Trophoblast cell (in vitro differentiated cells and primary cell): Measurements from ENCODE around the gene NPEPL1.
"Not testable (repeated sequence)": the region's sequence is repeated elsewhere in the genome, so short reads cannot be mapped to it uniquely, and the experiment has no call there.

Experiments
- DNase-seq, 2 donors: peaks; one replicate each; pipeline ENCODE4 v3.0.0-alpha.2; 2016
- H2AFZ ChIP-seq: 2 replicates; pipeline ENCODE4 v1.6.1; 2013; ENCODE audit warnings: low read length, moderate library complexity, mild to moderate bottlenecking; ENCODE audit not compliant: insufficient read depth, poor library complexity
- H2AK5ac ChIP-seq: 2 replicates; pipeline ENCODE4 v1.6.1; 2013; ENCODE audit warnings: mild to moderate bottlenecking, low read length
- H2BK120ac ChIP-seq: 2 replicates; pipeline ENCODE4 v1.6.1; 2013; ENCODE audit warnings: low read length, mild to moderate bottlenecking, moderate library complexity; ENCODE audit not compliant: insufficient read depth, poor library complexity
- H2BK12ac ChIP-seq: 2 replicates; pipeline ENCODE4 v1.6.1; 2013; ENCODE audit warnings: mild to moderate bottlenecking, low read length, moderate library complexity
- H2BK5ac ChIP-seq: 2 replicates; pipeline ENCODE4 v1.6.1; 2013; ENCODE audit warnings: low read length, low read depth, moderate library complexity, mild to moderate bottlenecking; ENCODE audit not compliant: poor library complexity
- H3K14ac ChIP-seq: 2 replicates; pipeline ENCODE4 v1.6.1; 2013; ENCODE audit warnings: mild to moderate bottlenecking, low read length
- H3K18ac ChIP-seq: 2 replicates; pipeline ENCODE4 v1.6.1; 2013; ENCODE audit warnings: mild to moderate bottlenecking, low read length
- H3K23ac ChIP-seq: 2 replicates; pipeline ENCODE4 v1.6.1; 2013; ENCODE audit warnings: low read length
- H3K27ac ChIP-seq: 2 replicates; pipeline ENCODE4 v1.5.1; 2013; ENCODE audit warnings: low read depth, mild to moderate bottlenecking, inconsistent platforms, low read length, moderate library complexity
- H3K27me3 ChIP-seq: 2 replicates; pipeline ENCODE4 v1.6.1; 2013; ENCODE audit warnings: inconsistent platforms, mild to moderate bottlenecking, low read length, moderate library complexity; ENCODE audit not compliant: insufficient read depth
- H3K36me3 ChIP-seq, 2 experiments: 1 replicate in 1 of 2; 2 replicates in 1 of 2; pipeline ENCODE4 v1.6.1; 2013; ENCODE audit warnings: low read length in 2 of 2, mild to moderate bottlenecking in 2 of 2, moderate library complexity in 1 of 2; ENCODE audit not compliant: insufficient read depth in 2 of 2, control insufficient read depth in 1 of 2
- H3K4ac ChIP-seq: 2 replicates; pipeline ENCODE4 v1.6.1; 2013; ENCODE audit warnings: low read depth, mild to moderate bottlenecking, low read length, moderate library complexity
- H3K4me1 ChIP-seq, 2 experiments: 1 replicate in 1 of 2; 2 replicates in 1 of 2; pipeline ENCODE4 v1.6.1; 2013; ENCODE audit warnings: low read length in 2 of 2, mild to moderate bottlenecking in 2 of 2, moderate library complexity in 1 of 2; ENCODE audit not compliant: insufficient read depth in 2 of 2, control insufficient read depth in 1 of 2
- H3K4me2 ChIP-seq: 2 replicates; pipeline ENCODE4 v1.6.1; 2013; ENCODE audit warnings: inconsistent platforms, mild to moderate bottlenecking, low read length, moderate library complexity
- H3K4me3 ChIP-seq: 2 replicates; pipeline ENCODE4 v1.5.1; 2013; ENCODE audit warnings: mild to moderate bottlenecking, low read depth, low read length, inconsistent platforms
- H3K79me1 ChIP-seq: one replicate; pipeline ENCODE4 v1.6.1; 2013; ENCODE audit warnings: low read length
- H3K79me2 ChIP-seq: 2 replicates; pipeline ENCODE4 v1.6.1; 2013; ENCODE audit warnings: low read length, mild to moderate bottlenecking; ENCODE audit not compliant: control insufficient read depth, insufficient read depth, poor library complexity
- H3K9ac ChIP-seq: 2 replicates; pipeline ENCODE4 v1.6.1; 2013; ENCODE audit warnings: mild to moderate bottlenecking, low read length
- H3K9me3 ChIP-seq: 2 replicates; pipeline ENCODE4 v1.6.1; 2013; ENCODE audit warnings: low read depth, mild to moderate bottlenecking, control low read depth, inconsistent platforms, low read length; ENCODE audit not compliant: insufficient read depth
- H4K12ac ChIP-seq: 2 replicates; pipeline ENCODE4 v1.6.1; 2013; ENCODE audit warnings: low read depth, mild to moderate bottlenecking, low read length, moderate library complexity
- H4K8ac ChIP-seq: 2 replicates; pipeline ENCODE4 v1.6.1; 2013; ENCODE audit warnings: low read depth, mild to moderate bottlenecking, low read length, moderate library complexity
- H4K91ac ChIP-seq: one replicate; pipeline ENCODE4 v1.6.1; 2013; ENCODE audit warnings: low read depth, mild to moderate bottlenecking, low read length, moderate library complexity
- WGBS: extraction: QIAGEN DNeasy Blood & Tissue Kit; methylation state at CpG from one replicate; pipeline ENCODE4 v1.1.7; 2013; ENCODE audit warnings: missing lambda C conversion rate; ENCODE audit not compliant: insufficient read length, insufficient coverage; ENCODE audit errors: extremely low coverage; 5-methylcytosine and 5-hydroxymethylcytosine counted together

NPEPL1 gene

DNA sequence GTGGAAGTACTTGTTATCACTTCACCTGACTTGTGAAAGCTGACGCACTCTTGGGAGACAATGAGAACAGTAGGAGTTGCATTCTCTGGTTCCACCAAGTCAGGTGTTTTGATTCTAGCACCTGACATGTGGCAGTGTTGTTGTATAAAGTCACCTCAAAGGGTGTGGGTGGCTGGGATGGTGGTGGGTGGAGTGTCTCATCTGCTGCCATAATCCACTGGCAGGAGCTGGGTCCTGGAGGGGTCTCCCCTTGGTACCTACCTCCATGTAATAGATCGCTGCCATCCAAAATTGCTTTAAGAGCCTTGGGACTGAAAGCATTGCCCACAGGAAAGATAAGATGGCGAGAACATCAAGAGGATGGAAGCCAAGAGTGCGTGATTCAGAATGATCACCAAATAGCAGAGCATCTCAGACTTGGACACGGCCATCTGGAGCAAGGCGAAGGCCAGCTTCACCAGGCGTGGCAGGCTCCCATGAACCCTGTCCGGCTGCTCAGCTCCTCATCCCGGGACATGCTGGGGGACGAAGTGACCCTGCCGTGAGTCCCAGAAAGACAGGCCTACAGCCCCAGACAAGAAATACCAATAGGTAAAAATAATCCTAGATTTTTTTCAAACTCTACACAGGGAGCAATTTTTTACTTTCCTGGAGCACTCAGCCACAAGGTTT lies 56.6 kb downstream of the NPEPL1 start:
- Histone ChIP-seq H3K79me2 (no peaks in the 10 kb centered on the region), H3K4me2 (no peak overlapping the region), H3K27ac (no peak overlapping the region), H3K14ac (no peak overlapping the region), H3K36me3 (no peaks in the 10 kb centered on the region), H3K18ac (no peak overlapping the region), H3K9ac (no peak overlapping the region), H3K4me3 (no peak overlapping the region), H3K9me3 (no peaks in the 10 kb centered on the region), H3K4ac (no peak overlapping the region), H3K79me1 (no peaks in the 10 kb centered on the region), H2AFZ (no peak overlapping the region), H4K12ac (no peak overlapping the region), H3K23ac (no peak overlapping the region), H2AK5ac (no peak overlapping the region), H2BK120ac (no peak overlapping the region), H3K27me3 (no peaks in the 10 kb centered on the region), H2BK12ac (no peak overlapping the region), H4K91ac (no peak overlapping the region), H3K4me1 (no peaks in the 10 kb centered on the region), H2BK5ac (no peak overlapping the region), H4K8ac (no peak overlapping the region)
- no peak for DNase-seq
- no CpG with 5 or more reads among the region's 11 CpGs for WGBS

DNA sequence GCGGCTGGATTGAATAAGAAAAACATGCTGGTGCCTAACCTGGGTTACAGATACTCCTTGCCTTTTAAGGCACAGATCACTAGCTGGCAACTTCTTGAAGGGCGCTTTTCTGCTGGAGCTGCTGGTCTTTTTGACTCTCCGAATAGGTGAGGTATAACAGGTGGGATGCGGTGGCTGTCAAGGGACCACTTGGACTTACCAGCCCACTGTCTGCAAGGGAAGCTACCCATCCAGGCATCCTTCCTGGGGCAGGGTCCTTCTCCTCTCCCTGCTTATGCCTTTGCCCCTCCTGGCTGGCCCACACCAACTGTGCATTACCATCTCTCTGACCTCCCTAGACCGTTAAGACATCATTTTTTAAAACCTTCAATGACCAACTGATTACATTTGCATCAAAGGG lies 57.4 kb downstream of the NPEPL1 start:
- Histone ChIP-seq H3K79me2 (no peaks in the 10 kb centered on the region), H4K12ac (no peak overlapping the region), H3K9ac (no peak overlapping the region), H3K4me2 (no peak overlapping the region), H2AK5ac (no peak overlapping the region), H3K36me3 (no peaks in the 10 kb centered on the region), H3K23ac (no peak overlapping the region), H3K27ac (no peak overlapping the region), H3K18ac (no peak overlapping the region), H4K91ac (no peak overlapping the region), H2BK120ac (no peak overlapping the region), H2BK12ac (no peak overlapping the region), H4K8ac (no peak overlapping the region), H3K4ac (no peak overlapping the region), H2BK5ac (no peak overlapping the region), H2AFZ (no peak overlapping the region), H3K14ac (no peak overlapping the region), H3K4me3 (no peak overlapping the region), H3K4me1 (no peaks in the 10 kb centered on the region), H3K79me1 (no peaks in the 10 kb centered on the region), H3K9me3 (no peaks in the 10 kb centered on the region), H3K27me3 (no peaks in the 10 kb centered on the region)
- WGBS: no CpG with 5 or more reads among the region's 5 CpGs
- DNase-seq: no peak

DNA sequence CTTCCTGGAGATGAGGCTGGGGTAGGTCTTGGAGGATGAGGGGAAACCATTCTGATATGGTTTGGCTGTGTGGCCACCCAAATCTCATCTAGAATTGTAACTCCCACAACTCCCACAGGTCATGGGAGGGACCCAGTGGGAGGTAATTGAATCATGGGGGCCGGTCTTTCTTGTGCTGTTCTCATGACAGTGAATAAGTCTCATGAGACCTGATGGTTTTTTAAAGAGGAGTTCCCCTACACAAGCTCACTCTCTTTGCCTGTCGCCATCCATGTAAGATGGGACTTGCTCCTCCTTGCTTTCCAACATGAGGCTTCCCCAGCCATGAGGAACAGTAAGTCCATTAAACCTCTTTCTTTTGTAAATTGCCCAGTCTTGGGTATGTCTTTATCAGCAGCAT lies 58.1 kb downstream of the NPEPL1 start:
- not testable (repeated sequence) for DNase-seq, H3K9ac ChIP-seq, H3K18ac ChIP-seq, H3K9me3 ChIP-seq, H3K4me3 ChIP-seq, H2AK5ac ChIP-seq, H4K12ac ChIP-seq, H3K79me2 ChIP-seq, H3K23ac ChIP-seq, H3K4ac ChIP-seq, H2BK12ac ChIP-seq, H2BK120ac ChIP-seq, H3K4me1 ChIP-seq, H2BK5ac ChIP-seq, H3K4me2 ChIP-seq, H4K91ac ChIP-seq, H3K79me1 ChIP-seq, H3K36me3 ChIP-seq, H3K27me3 ChIP-seq, H2AFZ ChIP-seq, H3K27ac ChIP-seq, H3K14ac ChIP-seq, H4K8ac ChIP-seq
- WGBS: no CpG with 5 or more reads among the region's 2 CpGs

DNA sequence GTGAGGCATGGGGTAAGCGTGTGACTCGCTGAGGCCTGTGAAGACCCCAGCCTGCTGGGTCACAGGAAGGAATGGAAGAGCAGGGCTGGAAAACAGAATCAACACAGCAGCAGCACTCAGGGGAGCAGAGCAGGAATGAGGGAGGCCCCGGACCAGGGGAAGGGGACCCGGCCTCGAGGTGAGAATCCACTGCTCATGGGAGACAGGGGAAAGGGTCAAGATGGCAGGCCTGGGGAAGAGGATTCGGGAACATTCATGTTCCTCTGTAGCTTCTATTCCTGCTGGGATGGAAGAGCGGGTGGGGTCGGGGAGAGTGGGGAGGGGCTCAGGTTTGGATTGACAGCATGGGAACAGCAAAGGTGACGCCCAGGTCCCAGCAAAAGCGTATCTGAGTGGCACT lies 59.4 kb downstream of the NPEPL1 start:
- H3K4ac ChIP-seq: no peak overlapping the region
- no peak overlapping the region for H3K27ac ChIP-seq
- H3K27me3 ChIP-seq: no peaks in the 10 kb centered on the region
- no peaks in the 10 kb centered on the region for H3K36me3 ChIP-seq
- H4K12ac ChIP-seq: no peak overlapping the region
- H4K8ac ChIP-seq: no peak overlapping the region
- H3K4me3 ChIP-seq: no peak overlapping the region
- no CpG with 5 or more reads among the region's 10 CpGs for WGBS
- no peaks in the 10 kb centered on the region for H3K4me1 ChIP-seq
- no peak overlapping the region for H3K14ac ChIP-seq
- H3K18ac ChIP-seq: no peak overlapping the region
- no peaks in the 10 kb centered on the region for H3K79me2 ChIP-seq
- H2AK5ac ChIP-seq: no peak overlapping the region
- H2BK12ac ChIP-seq: no peak overlapping the region
- no peak overlapping the region for H3K9ac ChIP-seq
- H3K9me3 ChIP-seq: no peaks in the 10 kb centered on the region
- no peak for DNase-seq
- H2AFZ ChIP-seq: no peak overlapping the region
- no peaks in the 10 kb centered on the region for H3K79me1 ChIP-seq
- H4K91ac ChIP-seq: no peak overlapping the region
- no peak overlapping the region for H3K23ac ChIP-seq
- H3K4me2 ChIP-seq: no peak overlapping the region
- no peak overlapping the region for H2BK5ac ChIP-seq
- H2BK120ac ChIP-seq: no peak overlapping the region
